ENCODE results near the gene ARNT2.

- TF ChIP-seq CTCF (IDR thresholded peaks at IDR 0.05), result no peak
- TF ChIP-seq POLR2A (IDR thresholded peaks at IDR 0.05), result no peak
Measured at GRCh38 chr15:80480909-80481308, 76.7 kb downstream of the ARNT2 start.

Data from testis (tissue), 2 donors.